GM12878 (cell line): ENCODE results near the gene ZNF700. TPM values are rescaled to one million over a fixed set of nuclear protein-coding genes. Genes with fewer than 3 reads are reported as not detected.
A peak's percentile ranks its signal among the peaks of the same experiment; 100 is the strongest.

Experiments used
- ASH2L ChIP-seq: fragments of 300-600, 200-600 bp; sonication (generic); IDR thresholded peaks from 2 replicates; pipeline ENCODE4 v1.6.1; 2017; ENCODE audit warnings: low read depth, mild to moderate bottlenecking, borderline replicate concordance
- BACH1 ChIP-seq: fragments of 450-650 bp; IDR thresholded peaks from 2 replicates; pipeline ENCODE4 v1.6.1; 2017; ENCODE audit warnings: mild to moderate bottlenecking, borderline replicate concordance
- DPF2 ChIP-seq: fragments of 450-650 bp; IDR thresholded peaks from 2 replicates; pipeline ENCODE4 v1.6.1; 2017; ENCODE audit warnings: mild to moderate bottlenecking
- FOS ChIP-seq: IDR thresholded peaks from 3 replicates; pipeline ENCODE4 v1.6.1; 2011; ENCODE audit warnings: borderline replicate concordance; ENCODE audit not compliant: insufficient read length; ENCODE audit errors: extremely low read depth
- FOXM1 ChIP-seq: IDR thresholded peaks from 2 replicates; pipeline ENCODE4 v1.6.1; 2012; ENCODE audit warnings: low read depth, mild to moderate bottlenecking, inconsistent platforms, low read length, moderate library complexity
- HSF1 ChIP-seq: fragments of 150-350 bp; IDR thresholded peaks from 2 replicates; pipeline ENCODE4 v1.6.1; 2014; ENCODE audit warnings: mild to moderate bottlenecking, low read depth, low read length
- IKZF1 ChIP-seq: fragments of 450-650 bp; conservative IDR thresholded peaks from 2 replicates; pipeline ENCODE4 v1.6.1; 2017; ENCODE audit warnings: antibody characterized with exemption, mild to moderate bottlenecking
- IKZF2 ChIP-seq, 2 experiments: fragments of 450-650 bp; IDR thresholded peaks; 2 replicates each; pipeline ENCODE4 v1.6.1; 2017; ENCODE audit warnings: mild to moderate bottlenecking in 2 of 2, moderate library complexity in 2 of 2
- KAT2A ChIP-seq: conservative IDR thresholded peaks from 2 replicates; pipeline ENCODE4 v1.6.1; 2011; ENCODE audit warnings: low read depth, low read length; ENCODE audit not compliant: control insufficient read depth
- MAX ChIP-seq: IDR thresholded peaks from 2 replicates; pipeline ENCODE4 v1.6.1; 2012; ENCODE audit warnings: low read depth, low read length, improper control_type of control experiment
- MLLT1 ChIP-seq: fragments of 450-650 bp; IDR thresholded peaks from 2 replicates; pipeline ENCODE4 v1.6.1; 2016; ENCODE audit warnings: mild to moderate bottlenecking
- NFXL1 ChIP-seq: fragments of 450-650 bp; IDR thresholded peaks from 2 replicates; pipeline ENCODE4 v1.6.1; 2017; ENCODE audit warnings: antibody characterized with exemption, mild to moderate bottlenecking, borderline replicate concordance
- PAX8 ChIP-seq: fragments of 450-650 bp; IDR thresholded peaks from 2 replicates; pipeline ENCODE4 v1.6.1; 2017; ENCODE audit warnings: mild to moderate bottlenecking, moderate library complexity
- PBX3 ChIP-seq: IDR thresholded peaks from 2 replicates; pipeline ENCODE4 v1.6.1; 2011; ENCODE audit warnings: mild to moderate bottlenecking, low read depth, low read length, moderate library complexity; ENCODE audit not compliant: insufficient replicate concordance
- POU2F2 ChIP-seq: IDR thresholded peaks from 3 replicates; pipeline ENCODE4 v1.6.1; 2011; ENCODE audit warnings: low read depth, mild to moderate bottlenecking, low read length, borderline replicate concordance
- RBBP5 ChIP-seq: fragments of 200-600 bp; sonication (generic); conservative IDR thresholded peaks from 2 replicates; pipeline ENCODE4 v1.6.1; 2016
- RCOR1 ChIP-seq: conservative IDR thresholded peaks from 2 replicates; pipeline ENCODE4 v1.6.1; 2012; ENCODE audit warnings: low read depth, low read length, improper control_type of control experiment
- SMC3 ChIP-seq: IDR thresholded peaks from 2 replicates; pipeline ENCODE4 v1.6.1; 2011; ENCODE audit warnings: low read length, improper control_type of control experiment, borderline replicate concordance
- STAT1 ChIP-seq: fragments of 450-650 bp; conservative IDR thresholded peaks from 2 replicates; pipeline ENCODE4 v1.6.1; 2014; ENCODE audit warnings: antibody characterized with exemption, mild to moderate bottlenecking
- WRNIP1 ChIP-seq: IDR thresholded peaks from 2 replicates; pipeline ENCODE4 v1.6.1; 2011; ENCODE audit warnings: low read depth, low read length, improper control_type of control experiment, borderline replicate concordance
- ZNF274 ChIP-seq: IDR thresholded peaks from one replicate; pipeline ENCODE4 v1.8.0; 2011; ENCODE audit not compliant: insufficient read length, insufficient read depth
- polyA plus RNA-seq, 11 experiments: library from polyadenylated mRNA; depleted of rRNA in 4 of 11; unstranded in 6 of 11; stranded (reverse) in 5 of 11; fragments of >200 nt; fragmentation: Nextera tagmentation in 4 of 11; fragmentation: Illumina TruSeq in 1 of 11; extraction: Ambion mirVana in 4 of 11; extraction: Trizol in 1 of 11; gene quantifications; 1 replicate in 1 of 11; 2 replicates in 10 of 11; pipeline versions ENCODE4 v1.2.1 to v1.2.3, GENCODE V29; 2011 to 2016; ENCODE audit warnings: inconsistent platforms in 2 of 11, missing spikeins in 2 of 11, low read depth in 1 of 11
- total RNA-seq, 4 experiments: library from RNA; depleted of rRNA in 3 of 4; stranded (reverse); fragments of >200 nt in 3 of 4; fragmentation: Illumina TruSeq in 1 of 4; extraction: Trizol in 1 of 4; gene quantifications; 2 replicates each; pipeline versions ENCODE4 v1.2.1 to v1.2.3, GENCODE V29; 2013 to 2021
- TF ChIP-seq, protein P1 (sequence below): IDR thresholded peaks from 2 replicates; pipeline ENCODE4 v1.6.1; 2012; ENCODE audit warnings: mild to moderate bottlenecking, low read depth, low read length

ZNF700 gene
- total and polyA plus RNA-seq, 10 of the 15 experiments (the other 5 are each of a cell fraction or from before 2014, with no cell fraction given): 6.7 to 16.0 (median 11.1) TPM

DNA sequence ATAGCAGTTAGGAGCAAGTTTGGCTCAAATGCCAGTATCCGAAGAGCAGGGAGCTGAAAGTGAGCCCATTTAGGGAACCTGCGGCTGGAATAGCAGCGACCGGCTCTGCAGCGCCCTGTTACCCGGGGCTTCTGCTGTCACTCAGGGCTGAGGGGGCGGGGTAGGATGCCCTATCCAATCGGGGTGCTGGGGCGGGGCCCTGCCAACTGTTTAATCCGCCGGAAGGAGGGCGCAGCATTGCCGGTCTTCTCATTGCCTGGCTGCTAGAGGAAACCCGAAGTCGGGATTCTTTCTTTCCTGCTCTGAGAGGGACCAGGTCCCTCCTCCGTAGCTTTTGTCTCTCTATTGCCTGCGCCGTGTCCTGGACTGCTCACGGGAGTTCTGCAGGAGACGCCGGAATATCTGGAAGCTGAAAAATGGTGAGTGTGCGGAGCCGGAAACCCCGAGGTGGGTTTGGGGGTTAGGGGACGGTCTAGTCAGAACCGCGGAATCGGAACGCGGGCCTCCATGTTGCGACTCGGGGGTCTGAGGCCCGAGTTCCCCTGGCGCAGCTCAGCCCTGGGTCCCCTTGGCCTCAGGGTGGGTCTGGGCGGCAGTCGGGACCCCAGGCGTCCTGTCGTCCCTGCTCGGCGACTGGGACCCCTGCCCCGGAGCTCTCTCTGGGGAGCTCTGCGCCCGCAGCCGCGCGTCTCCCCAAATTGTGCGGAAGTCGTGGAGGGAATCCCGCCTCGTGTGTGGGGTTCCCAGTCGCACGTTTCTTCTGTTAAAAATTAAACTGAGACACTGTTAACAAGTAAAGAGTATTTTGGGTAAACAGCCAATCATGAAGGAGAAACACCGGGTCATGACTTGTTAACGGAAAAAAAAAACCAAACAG is 62.7 kb downstream of the ZNF700 start (continued):
- TF ChIP-seq MAX (no peak; the same call in 1 of the 2 replicates), BACH1 (0 out of 2 replicates have a peak, but pooled peaks have one; percentile 11), DPF2 (peak; percentile 17; the same call in 1 of the 2 replicates), SMC3 (0 out of 2 replicates have a peak, but pooled peaks have one; percentile 3), KAT2A (no peak), IKZF2 (IDR thresholded peaks at IDR 0.05) (peak; percentile 28 to 39; a peak in 1 of 4 replicates), NFXL1 (no peak), RCOR1 (no peak), WRNIP1 (no peak), FOS (no peak), STAT1 (no peak), RBBP5 (no peak), FOXM1 (no peak), MLLT1 (no peak; the same call in 1 of the 2 replicates), ZNF274 (no peak), POU2F2 (peak; percentile 49; the same call in 1 of the 3 replicates), PBX3 (peak; percentile 95), IKZF1 (peak; percentile 38), ASH2L (no peak), HSF1 (no peak), PAX8 (no peak)
- TF ChIP-seq, protein P1, sequence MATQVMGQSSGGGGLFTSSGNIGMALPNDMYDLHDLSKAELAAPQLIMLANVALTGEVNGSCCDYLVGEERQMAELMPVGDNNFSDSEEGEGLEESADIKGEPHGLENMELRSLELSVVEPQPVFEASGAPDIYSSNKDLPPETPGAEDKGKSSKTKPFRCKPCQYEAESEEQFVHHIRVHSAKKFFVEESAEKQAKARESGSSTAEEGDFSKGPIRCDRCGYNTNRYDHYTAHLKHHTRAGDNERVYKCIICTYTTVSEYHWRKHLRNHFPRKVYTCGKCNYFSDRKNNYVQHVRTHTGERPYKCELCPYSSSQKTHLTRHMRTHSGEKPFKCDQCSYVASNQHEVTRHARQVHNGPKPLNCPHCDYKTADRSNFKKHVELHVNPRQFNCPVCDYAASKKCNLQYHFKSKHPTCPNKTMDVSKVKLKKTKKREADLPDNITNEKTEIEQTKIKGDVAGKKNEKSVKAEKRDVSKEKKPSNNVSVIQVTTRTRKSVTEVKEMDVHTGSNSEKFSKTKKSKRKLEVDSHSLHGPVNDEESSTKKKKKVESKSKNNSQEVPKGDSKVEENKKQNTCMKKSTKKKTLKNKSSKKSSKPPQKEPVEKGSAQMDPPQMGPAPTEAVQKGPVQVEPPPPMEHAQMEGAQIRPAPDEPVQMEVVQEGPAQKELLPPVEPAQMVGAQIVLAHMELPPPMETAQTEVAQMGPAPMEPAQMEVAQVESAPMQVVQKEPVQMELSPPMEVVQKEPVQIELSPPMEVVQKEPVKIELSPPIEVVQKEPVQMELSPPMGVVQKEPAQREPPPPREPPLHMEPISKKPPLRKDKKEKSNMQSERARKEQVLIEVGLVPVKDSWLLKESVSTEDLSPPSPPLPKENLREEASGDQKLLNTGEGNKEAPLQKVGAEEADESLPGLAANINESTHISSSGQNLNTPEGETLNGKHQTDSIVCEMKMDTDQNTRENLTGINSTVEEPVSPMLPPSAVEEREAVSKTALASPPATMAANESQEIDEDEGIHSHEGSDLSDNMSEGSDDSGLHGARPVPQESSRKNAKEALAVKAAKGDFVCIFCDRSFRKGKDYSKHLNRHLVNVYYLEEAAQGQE: no peak
